ENCODE measurements around the gene S1PR4.
A peak's percentile ranks its signal among the peaks of the same experiment; 100 is the strongest.

S1PR4 gene, protein sequence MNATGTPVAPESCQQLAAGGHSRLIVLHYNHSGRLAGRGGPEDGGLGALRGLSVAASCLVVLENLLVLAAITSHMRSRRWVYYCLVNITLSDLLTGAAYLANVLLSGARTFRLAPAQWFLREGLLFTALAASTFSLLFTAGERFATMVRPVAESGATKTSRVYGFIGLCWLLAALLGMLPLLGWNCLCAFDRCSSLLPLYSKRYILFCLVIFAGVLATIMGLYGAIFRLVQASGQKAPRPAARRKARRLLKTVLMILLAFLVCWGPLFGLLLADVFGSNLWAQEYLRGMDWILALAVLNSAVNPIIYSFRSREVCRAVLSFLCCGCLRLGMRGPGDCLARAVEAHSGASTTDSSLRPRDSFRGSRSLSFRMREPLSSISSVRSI

DNA sequence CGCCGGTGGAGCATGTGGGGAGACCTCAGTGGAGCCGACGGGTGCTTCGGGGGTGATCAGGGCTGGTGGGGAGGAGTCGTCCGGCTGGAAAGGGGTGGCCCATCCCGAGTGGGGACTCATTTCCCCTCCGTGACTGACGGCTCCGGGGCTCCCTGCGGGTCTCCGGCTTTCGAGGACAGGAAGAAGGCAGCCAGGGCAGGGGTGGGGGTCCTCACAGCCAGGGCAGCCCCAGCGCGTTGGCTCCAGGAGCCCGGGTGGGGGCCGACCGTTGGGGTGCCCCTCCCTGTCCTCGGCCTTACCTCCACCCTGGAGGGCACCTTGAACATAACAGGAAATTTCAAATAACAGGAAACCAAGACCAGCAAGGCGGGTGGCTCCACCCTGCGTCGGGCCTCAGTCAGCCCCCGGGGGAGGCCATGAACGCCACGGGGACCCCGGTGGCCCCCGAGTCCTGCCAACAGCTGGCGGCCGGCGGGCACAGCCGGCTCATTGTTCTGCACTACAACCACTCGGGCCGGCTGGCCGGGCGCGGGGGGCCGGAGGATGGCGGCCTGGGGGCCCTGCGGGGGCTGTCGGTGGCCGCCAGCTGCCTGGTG is at the start of gene S1PR4:
Gene S1PR4, plus strand, starts transcription at position 393 of the 596 bp plus-strand sequence. Its CDS starts 24 bp downstream, at position 417.
- no peak for DNase-seq (ENCODE audit: low spot score)

DNA sequence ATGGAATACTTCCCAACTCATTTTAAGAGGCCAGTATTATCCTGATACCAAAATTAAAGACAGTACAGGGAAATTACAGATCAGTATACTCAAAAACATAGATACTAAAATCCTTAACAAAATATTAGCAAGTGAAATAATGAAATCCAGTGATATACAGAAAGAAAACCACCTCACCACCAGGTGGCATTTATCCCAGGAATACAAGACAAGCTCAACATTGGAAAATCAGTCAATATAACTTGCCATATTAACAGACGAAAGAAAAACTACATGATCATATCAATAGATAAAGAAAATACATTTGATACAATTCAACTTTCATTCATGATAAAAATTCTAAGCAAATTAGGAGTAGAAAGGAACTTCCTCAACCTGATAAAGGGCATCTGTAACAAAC is 49.5 kb upstream of the S1PR4 start:
- DNase-seq (ENCODE audit: low spot score): peak; percentile 22

DNA sequence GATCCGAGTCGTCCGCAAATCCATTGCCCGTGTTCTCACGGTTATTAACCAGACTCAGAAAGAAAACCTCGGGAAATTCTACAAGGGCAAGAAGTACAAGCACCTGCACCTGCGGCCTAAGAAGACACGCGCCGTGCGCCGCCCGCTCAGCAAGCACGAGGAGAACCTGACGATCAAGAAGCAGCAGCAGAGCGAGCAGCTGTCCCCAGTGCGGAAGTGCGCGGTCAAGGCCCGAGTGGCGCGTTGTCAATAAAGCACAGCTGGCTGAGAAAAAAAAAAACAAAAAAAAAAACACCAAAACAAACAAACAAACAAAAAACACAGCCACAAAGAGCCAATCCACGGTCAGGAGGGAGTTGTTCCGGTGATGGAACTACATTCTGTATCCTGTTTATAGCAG is 47.4 kb upstream of the S1PR4 start:
- DNase-seq (ENCODE audit: low spot score): no peak

DNA sequence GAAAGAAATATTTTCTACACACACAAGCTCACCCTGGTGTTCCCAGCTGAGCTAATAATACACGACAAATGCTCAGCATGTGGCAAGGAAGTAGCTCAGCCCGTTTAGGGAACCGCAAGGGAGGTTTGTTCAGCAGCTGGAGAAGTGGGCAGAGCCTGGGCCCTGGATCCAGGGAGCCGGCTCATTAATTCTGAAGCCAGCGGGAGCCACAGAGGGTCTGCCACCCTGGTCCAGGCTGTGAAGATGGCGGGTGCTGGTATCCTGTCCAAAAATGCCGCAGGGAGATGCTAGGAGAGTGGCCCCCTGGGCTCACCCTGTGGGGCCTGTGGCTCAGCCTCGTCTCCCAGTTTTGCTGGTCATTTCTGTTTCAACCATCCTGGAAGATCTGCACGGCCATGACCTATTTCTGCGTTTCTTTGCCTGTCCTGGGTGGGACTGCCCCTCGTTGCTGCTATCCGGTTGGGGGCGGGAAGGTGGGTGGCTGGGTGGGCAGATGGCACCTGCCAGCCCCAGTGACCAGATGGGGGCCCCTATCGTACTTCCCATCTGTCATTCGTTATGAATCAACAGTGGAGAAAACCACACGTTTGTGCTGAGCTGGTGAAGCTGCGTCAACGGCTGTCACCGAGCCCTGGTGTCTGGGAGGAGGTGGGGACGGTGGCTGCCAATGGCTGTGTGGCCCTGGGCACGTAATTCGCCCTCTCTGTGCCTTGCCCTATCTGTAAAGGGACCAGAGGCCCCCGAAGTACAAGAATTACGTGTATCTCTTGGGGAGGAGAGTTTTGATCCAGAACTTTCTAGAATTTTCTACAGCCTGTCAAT is 45.4 kb upstream of the S1PR4 start:
- peak; percentile 22 for DNase-seq (ENCODE audit: low spot score)

DNA sequence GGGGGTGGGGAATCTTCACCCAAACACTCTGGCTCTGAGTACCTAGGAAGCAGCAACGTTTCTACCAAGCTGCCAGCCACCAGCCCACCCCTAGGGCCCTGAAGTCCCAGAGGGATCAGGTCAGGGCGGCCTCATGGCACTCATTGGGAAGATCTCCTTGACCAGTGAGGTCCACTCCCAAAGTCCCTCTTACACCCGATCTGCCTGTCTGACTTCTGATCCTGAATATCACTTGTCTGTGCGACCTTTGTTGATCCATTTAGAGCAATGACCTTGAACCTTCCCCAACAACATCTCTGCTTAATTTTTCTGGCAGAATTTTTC is 44.8 kb upstream of the S1PR4 start:
- no peak for DNase-seq (ENCODE audit: low spot score)

DNA sequence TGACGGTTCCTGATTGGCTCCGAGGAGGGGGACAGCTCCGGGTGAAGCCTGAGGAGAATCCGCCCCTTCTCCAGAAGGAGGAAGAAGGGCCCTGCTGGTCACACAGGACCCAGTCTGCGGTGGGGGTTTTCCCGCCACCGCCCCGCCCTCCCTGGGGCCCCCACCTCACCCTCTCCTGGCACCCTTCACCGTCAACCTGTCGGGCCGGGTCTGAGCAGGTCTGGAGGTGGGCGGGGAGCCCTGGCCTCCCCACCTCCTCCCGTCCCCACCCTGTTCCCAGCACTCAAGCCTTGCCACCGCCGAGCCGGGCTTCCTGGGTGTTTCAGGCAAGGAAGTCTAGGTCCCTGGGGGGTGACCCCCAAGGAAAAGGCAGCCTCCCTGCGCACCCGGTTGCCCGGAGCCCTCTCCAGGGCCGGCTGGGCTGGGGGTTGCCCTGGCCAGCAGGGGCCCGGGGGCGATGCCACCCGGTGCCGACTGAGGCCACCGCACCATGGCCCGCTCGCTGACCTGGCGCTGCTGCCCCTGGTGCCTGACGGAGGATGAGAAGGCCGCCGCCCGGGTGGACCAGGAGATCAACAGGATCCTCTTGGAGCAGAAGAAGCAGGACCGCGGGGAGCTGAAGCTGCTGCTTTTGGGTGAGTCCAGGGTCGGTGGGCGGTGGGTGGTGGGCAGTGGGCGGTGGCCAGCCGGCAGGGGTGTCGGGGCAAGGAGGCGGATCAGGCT is 42.4 kb upstream of the S1PR4 start, which contains the start of gene GNA15:
Gene GNA15, plus strand, starts transcription at position 73 of the 723 bp plus-strand sequence. Its CDS starts 418 bp downstream, at position 491.
- no peak for DNase-seq (ENCODE audit: low spot score)

DNA sequence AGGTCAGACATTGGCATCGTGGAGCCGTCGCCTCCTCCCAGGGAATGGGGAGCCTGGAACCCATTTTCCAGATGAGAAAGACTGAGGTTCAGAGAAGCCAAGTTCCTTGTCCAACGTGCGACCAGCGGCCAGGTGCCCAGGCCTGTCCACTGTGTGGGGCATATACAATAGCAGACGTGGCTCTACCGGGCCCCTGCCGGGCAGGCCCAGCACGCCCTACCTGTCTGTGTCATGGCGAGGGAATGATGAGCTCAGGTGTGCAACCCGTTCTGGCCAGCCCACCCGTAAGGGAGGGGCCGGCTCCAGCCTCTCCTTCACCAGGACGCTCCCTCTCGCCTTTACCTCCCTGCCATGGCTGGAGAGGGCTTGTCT is 41.9 kb upstream of the S1PR4 start:
- no peak for DNase-seq (ENCODE audit: low spot score)

DNA sequence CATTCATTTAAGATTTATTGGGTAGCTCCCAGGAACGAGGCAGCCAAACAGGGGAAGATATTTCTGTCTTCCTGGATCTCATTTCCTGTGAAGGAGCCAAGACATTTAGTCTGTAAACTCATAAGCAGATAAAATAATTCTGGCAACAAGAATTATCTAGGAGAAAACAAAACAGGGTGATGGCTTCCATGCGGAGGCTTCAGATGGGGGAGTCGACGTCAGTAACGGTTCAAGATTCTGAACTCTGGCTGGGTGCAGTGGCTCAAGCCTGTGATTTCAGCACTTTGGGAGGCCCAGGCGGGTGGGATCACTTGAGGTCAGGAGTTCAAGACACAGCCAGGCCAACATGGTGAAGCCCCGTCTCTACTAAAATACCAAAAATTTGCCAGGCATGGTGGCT is 41.5 kb upstream of the S1PR4 start:
- no peak for DNase-seq (ENCODE audit: low spot score)

DNA sequence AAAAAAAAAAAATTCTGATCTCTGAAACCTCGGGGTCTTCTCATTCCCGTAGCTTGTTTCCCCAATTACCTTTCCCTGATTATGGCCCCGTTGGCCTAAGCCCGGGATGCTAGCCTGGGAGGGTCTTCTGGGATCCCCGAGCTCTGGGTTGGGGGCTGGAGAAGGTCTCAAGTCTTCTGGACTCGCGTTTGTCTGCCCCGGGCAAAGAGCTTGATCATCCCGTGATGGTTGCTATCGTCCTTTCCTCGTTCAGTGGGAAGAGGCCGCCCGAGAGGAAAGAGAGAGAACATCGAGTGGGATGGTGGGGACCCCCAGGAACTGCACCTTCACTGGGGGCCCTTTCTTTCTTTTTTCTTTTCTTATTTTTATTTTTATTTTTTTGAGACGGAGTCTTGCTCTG is 40.3 kb upstream of the S1PR4 start:
- no peak for DNase-seq (ENCODE audit: low spot score)

DNA sequence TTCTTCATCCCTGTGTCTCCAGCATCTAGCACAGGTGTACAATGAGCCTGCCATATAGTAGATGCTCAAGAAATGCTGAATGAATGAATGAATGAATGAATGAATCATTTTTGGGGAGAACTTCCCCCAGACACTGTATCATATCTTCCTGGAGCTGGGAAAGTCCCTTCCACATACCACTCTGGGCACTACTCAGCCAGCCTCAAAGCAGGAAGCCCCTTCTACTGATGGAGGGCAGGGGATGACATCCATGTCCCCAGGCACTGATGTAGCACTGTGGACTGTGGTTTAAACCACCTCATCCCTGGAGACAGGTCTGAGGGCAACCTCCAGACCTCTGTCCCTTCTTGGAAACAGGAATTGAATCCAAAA is 37.9 kb upstream of the S1PR4 start:
- DNase-seq (ENCODE audit: low spot score): no peak

DNA sequence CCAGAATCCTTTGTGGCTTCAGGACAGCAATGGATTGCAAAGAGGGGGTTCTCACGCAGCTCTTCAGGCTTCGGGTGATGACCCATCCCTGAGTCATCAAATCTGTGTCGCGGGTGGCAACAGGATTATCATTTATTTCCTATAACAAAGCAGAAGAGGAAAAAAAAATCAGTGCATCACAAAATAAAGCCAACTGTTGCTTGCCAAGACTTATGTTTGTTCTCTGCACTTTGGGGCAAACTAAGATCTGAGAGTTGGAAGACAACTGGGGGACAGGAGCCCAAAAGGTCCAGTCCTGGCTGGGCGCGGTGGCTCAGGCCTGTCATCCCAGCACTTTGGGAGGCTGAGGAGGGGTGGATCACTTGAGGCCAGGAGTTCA is 36.3 kb upstream of the S1PR4 start:
- DNase-seq (ENCODE audit: low spot score): peak; percentile 31

DNA sequence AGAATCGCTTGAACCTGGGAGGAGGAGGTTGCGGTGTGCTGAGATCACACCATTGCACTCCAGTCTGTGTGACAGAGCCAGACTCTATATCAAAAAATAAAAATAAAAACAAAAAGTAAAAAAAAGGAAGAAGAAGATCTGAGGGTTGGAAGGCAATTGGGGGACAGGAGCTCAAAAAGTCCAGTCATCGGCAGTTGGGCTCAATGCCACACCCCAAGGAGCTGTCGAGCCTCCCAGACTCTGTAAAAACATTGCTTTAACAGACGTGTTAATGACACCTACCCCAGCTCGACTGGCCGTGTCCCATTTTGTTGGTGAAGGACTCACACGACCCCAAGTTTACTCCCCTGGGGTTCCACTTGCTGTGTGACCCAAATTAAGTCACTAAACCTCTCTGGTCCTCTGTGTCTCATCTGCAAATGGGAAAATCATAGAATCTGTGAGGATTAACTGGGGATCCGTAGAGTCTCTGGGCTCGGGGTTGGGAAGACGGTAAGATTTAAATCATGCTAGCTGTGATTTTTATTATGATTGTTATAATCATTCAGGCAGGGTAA is 35.7 kb upstream of the S1PR4 start:
- DNase-seq (ENCODE audit: low spot score): no peak

DNA sequence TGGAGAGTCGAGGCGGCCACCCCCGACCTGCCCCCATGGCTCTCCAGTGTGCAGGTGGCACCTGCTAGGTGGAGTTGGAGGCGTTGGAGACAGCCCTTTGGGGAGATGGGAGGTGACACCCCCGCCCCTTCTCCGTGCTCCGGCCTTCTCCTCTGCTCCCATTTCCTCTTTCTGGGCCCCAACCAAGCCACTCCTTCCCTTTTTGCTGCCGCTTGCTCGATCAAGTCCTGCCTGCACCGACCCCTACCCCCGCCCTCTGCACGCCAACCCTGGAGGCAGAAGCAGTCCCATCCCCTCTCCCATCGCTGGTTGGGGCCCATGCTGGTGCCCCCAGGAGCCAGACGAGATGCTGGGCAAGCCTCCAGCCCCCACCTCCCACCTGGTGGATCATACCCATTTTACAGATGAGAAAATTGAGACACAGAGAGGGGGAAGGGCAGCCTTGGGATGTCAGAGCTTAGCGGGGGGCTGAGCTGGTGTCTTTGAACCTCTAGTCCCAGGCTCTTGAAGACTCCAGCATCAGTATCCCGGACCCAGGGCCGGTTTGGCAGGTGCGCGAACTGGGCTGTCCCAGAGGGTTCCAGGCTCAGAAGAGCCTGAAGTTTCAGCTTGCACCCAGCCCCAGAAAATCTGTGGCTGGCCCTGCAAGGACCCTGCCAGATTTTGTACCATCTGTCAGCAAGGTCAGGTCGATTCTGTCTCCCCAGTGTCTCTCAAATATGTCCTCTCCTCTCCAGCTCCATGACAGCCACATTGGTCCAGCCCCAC is 32.5 kb upstream of the S1PR4 start:
- DNase-seq (ENCODE audit: low spot score): no peak

DNA sequence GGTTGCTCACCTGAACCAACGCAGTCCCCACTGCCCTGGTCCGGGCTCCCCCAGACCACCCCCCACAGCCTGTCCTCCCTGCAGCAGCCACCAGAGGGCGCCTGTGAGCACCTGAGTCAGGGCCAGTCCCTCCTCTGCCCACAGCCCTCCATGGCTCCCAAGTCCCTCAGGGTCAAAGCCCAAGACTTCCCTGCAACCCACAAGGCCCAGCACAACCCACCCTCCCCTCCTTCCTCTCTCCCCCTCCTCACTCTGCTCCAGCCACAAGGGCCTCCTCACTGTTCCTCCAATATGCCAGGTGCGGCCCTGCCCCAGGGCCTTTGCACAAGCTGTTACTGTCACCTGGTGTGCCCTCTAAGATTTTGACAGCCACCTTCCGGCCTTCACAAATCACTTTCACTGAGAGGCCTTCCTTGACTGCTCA is 31.9 kb upstream of the S1PR4 start:
- DNase-seq (ENCODE audit: low spot score): no peak

DNA sequence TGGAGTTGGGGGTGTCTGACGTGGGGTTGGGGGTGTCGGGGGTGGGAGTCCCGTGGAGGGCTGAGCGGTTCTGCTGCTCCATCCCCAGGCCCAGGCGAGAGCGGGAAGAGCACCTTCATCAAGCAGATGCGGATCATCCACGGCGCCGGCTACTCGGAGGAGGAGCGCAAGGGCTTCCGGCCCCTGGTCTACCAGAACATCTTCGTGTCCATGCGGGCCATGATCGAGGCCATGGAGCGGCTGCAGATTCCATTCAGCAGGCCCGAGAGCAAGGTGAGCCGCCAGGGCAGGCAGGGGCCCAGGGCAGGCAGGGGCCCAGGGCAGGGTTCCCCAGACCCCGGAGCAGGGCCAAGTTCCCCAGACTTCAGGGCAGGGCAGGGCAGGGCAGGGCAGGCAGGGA is 30.1 kb upstream of the S1PR4 start:
- DNase-seq (ENCODE audit: low spot score): no peak

DNA sequence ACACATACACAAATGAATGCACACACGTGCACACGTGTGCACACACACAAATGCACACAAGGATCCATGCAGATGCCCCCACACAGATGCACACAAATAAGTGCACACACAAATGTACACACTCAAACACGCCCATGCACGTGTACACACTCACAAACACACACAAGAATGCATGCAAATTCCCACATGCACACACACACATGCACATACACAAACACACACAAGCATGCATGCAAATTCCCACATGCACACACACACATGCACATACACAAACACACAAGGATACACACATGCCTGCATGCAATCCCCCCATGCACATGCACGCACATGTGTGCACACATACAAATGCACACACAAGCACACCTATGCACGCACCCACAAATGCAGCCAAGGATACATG is 29.5 kb upstream of the S1PR4 start:
- no peak for DNase-seq (ENCODE audit: low spot score)

DNA sequence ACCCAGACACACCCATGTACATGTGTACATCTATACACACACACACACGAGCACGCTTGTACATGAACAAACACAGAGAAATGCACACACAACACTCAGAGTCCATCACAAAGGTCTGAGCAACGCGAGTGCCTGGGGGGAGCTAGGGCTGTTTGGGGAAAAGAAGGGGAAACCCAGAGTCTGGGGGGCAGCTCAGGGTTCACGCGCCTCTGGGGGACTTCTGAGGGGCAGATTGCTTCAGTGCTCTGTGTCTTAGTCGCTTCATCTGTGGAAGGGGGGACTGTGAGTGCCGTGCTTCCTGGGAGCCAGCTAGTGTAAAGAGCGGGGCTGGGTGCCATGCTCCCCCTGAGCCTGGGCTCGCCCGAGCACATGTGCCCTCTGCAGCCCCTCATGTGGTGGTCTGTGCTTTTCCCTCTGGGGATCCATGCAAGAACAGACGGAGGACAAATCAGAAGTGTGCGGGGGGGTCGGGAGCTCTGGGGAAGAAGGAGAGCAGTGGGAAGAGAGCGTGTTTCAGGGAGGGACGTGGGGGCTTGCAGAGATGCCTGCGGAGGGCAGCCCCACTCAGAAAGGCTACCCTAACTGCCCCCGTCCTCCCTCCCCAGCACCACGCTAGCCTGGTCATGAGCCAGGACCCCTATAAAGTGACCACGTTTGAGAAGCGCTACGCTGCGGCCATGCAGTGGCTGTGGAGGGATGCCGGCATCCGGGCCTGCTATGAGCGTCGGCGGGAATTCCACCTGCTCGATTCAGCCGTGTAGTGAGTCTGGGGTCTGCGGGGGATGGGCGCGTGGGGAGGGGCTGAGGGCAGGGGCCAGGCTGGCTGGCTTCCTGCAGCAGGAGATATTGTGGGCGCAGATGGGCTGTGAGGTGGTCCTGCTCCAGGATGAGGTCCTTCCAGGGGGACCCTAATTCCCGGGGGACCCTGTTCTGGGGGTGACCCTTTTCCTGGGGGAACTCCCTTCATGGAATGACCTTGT is 28.8 kb upstream of the S1PR4 start:
- no peak for DNase-seq (ENCODE audit: low spot score)

DNA sequence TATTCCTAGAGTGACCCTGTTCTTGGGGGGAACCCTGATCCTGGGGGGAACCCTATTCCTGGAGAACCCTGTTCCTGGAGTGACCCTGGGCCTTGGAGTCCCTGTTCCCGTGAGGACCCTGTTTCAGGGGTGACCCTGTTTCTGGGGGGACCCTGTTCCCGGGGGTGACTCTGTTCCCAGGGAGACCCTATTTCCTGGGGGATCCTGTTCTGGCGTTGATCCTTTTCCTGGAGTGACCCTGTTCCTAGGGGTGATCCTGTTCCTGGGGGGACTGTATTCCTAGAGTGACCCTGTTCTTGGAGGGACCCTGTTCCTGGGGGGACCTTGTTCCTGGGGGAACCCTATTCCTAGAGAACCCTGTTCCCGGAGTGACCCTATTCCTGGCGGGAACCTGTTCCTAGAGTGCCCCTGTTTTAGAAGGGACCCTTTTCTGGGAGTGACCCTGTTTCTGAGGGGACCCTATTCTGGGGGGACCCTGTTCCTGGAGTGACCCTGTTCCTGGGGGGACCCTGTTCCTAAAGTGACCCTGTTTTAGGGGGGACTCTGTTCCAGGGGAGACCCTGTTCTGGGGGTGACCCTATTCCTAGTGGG is 27.7 kb upstream of the S1PR4 start:
- no peak for DNase-seq (ENCODE audit: low spot score)

DNA sequence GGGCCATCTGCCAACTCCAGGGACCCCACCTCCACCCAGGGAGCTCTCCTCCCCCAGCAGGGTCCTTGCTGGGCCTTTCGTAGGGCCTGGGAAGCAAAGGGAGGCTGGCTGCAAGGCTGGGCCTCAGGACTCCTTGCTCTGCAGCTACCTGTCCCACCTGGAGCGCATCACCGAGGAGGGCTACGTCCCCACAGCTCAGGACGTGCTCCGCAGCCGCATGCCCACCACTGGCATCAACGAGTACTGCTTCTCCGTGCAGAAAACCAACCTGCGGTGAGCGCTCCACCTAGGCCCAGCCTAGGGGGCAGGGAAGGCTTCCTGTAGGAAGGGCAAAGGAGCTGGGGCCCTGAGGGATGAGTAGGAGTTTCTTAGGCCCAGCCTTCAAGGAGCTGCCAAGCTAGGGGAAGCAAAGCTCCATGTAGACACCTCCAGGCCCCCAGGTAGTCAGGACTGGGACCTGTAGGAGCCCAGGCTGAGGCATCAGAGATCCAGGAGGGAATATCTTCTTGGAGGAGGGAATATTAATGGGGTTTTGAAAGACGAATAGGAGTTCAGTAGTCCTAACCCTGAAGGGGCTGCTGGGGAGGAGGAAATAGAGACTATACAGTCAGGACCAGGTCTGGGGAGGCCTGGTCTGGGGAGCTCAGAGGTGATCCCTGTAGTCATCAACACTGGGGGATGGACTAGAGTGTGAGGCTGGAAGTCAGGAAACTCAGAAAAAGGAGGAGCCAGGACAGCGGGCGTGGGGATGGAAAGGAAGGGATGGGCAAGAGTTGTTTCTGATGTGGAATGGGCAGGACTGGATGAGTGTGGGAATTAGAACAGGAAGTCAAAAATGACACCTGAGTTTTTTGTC is 26.8 kb upstream of the S1PR4 start:
- DNase-seq (ENCODE audit: low spot score): no peak
